Measurements from ENCODE around the gene POLR2L. TPM values are rescaled to one million over a fixed set of nuclear protein-coding genes. Genes with fewer than 3 reads are reported as not detected.

POLR2L gene
- total and polyA plus RNA-seq, 2 experiments from 2014 or later: 113 to 804 TPM

GRCh38 chr11:801097-801780, 41.1 kb downstream of the POLR2L start:
- 92 to 93% methylated on average over 14 to 20 of the region's 20 CpGs for WGBS, 2 experiments (ENCODE audit: low coverage in 1 of 2, low lambda C conversion rate in 2 of 2, missing lambda C conversion rate in 2 of 2)
- Histone ChIP-seq H3K27me3 (replicated peaks; ENCODE audit: insufficient read depth) (no peaks in the 10 kb centered on the region), H3K27ac (no peak overlapping the region), H3K9me2 (ENCODE audit: insufficient read depth) (no peaks in the 10 kb centered on the region), H3K36me3 (ENCODE audit: low read depth) (no peaks in the 10 kb centered on the region; the same call in 1 of the 2 replicates), H3K79me2 (ENCODE audit: insufficient read depth) (no peaks in the 10 kb centered on the region), H3K9me3 (ENCODE audit: low read depth) (no peaks in the 10 kb centered on the region), H3K9ac (no peak overlapping the region), H4K20me1 (ENCODE audit: insufficient read depth) (no peaks in the 10 kb centered on the region), H3K4me3 (no peak overlapping the region), H2AFZ (no peak overlapping the region), H3K4me2 (ENCODE audit: unreplicated experiment) (no peak overlapping the region), H3F3A (ENCODE audit: insufficient read depth) (peaks cover 4% of the 10 kb centered on the region; the same call in 1 of the 2 replicates), H3K4me1 (ENCODE audit: insufficient read depth) (peaks cover 6% of the 10 kb centered on the region)
- in situ Hi-C loops (cut with MboI): no loop called here
- DNase-seq: no peak
- no peak for TF ChIP-seq EZH2 (IDR thresholded peaks at IDR 0.05; ENCODE audit: insufficient read depth, poor library complexity, severe bottlenecking)
- TF ChIP-seq EZH2phosphoT487 (IDR thresholded peaks at IDR 0.05; ENCODE audit: insufficient read depth, low read depth): no peak

DNA sequence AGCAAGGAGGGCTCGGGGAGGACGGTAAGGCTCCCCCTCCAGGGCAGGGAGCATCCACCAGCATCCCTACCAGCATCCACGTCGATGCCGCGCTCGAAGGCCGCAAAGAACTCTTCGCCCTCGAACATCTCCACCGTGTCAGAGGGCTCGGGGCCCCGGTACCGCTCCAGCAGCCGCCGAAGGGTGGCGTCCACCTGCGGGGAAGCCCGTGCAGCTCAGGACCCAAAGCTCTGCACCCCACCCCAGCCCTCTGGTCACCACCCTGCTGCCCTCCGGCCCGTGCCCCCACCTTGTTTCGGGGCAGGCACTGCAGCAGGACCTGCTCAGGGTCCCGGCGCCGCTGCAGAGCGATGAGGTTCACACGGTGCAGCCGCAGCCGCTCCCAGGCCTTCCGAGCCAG, 41.9 kb downstream of the POLR2L start:
- H2AFZ ChIP-seq: no peak overlapping the region
- peaks cover 6% of the 10 kb centered on the region for H3K4me1 ChIP-seq (ENCODE audit: insufficient read depth)
- in situ Hi-C loops (cut with MboI): no loop called here
- H3K9ac ChIP-seq: no peak overlapping the region
- 0 out of 2 replicates have a peak, but pooled peaks cover under 1% of the 10 kb centered on the region for H3K79me2 ChIP-seq (ENCODE audit: insufficient read depth)
- H3K27me3 ChIP-seq (replicated peaks; ENCODE audit: insufficient read depth): no peaks in the 10 kb centered on the region
- no peaks in the 10 kb centered on the region for H3K9me2 ChIP-seq (ENCODE audit: insufficient read depth)
- WGBS, 2 experiments (ENCODE audit: low coverage in 1 of 2, low lambda C conversion rate in 2 of 2, missing lambda C conversion rate in 2 of 2): 89 to 91% methylated on average over 22 to 30 of the region's 30 CpGs
- no peak for TF ChIP-seq EZH2phosphoT487 (IDR thresholded peaks at IDR 0.05; ENCODE audit: insufficient read depth, low read depth)
- no peak for TF ChIP-seq EZH2 (IDR thresholded peaks at IDR 0.05; ENCODE audit: insufficient read depth, poor library complexity, severe bottlenecking)
- H3K27ac ChIP-seq: no peak overlapping the region
- H3K9me3 ChIP-seq (ENCODE audit: low read depth): no peaks in the 10 kb centered on the region
- H3K4me3 ChIP-seq: no peak overlapping the region
- H3K4me2 ChIP-seq (ENCODE audit: unreplicated experiment): no peak overlapping the region
- no peak for DNase-seq
- no peaks in the 10 kb centered on the region; the same call in 1 of the 2 replicates for H3K36me3 ChIP-seq (ENCODE audit: low read depth)
- peaks cover 4% of the 10 kb centered on the region; the same call in 1 of the 2 replicates for H3F3A ChIP-seq (ENCODE audit: insufficient read depth)
- H4K20me1 ChIP-seq (ENCODE audit: insufficient read depth): no peaks in the 10 kb centered on the region

GRCh38 chr11:799641-800316, 42.5 kb downstream of the POLR2L start:
- H3K27me3 ChIP-seq (replicated peaks; ENCODE audit: insufficient read depth): no peaks in the 10 kb centered on the region
- H3K4me3 ChIP-seq: no peak overlapping the region
- H3K9me3 ChIP-seq (ENCODE audit: low read depth): no peaks in the 10 kb centered on the region
- no peak for TF ChIP-seq EZH2 (IDR thresholded peaks at IDR 0.05; ENCODE audit: insufficient read depth, poor library complexity, severe bottlenecking)
- no peaks in the 10 kb centered on the region for H4K20me1 ChIP-seq (ENCODE audit: insufficient read depth)
- in situ Hi-C loops (cut with MboI): no loop called here
- H3K79me2 ChIP-seq (ENCODE audit: insufficient read depth): peaks cover 7% of the 10 kb centered on the region
- DNase-seq: no peak
- no peaks in the 10 kb centered on the region; the same call in 1 of the 2 replicates for H3K36me3 ChIP-seq (ENCODE audit: low read depth)
- no peak overlapping the region for H2AFZ ChIP-seq
- no peak overlapping the region for H3K4me2 ChIP-seq (ENCODE audit: unreplicated experiment)
- no peak overlapping the region for H3K9ac ChIP-seq
- 91 to 94% methylated on average over 28 to 31 of the region's 32 CpGs for WGBS, 2 experiments (ENCODE audit: low coverage in 1 of 2, low lambda C conversion rate in 2 of 2, missing lambda C conversion rate in 2 of 2)
- peaks cover 4% of the 10 kb centered on the region; the same call in 1 of the 2 replicates for H3F3A ChIP-seq (ENCODE audit: insufficient read depth)
- no peak overlapping the region for H3K27ac ChIP-seq
- no peaks in the 10 kb centered on the region for H3K9me2 ChIP-seq (ENCODE audit: insufficient read depth)
- peaks cover 6% of the 10 kb centered on the region for H3K4me1 ChIP-seq (ENCODE audit: insufficient read depth)

- H3F3A ChIP-seq (ENCODE audit: insufficient read depth): peaks cover 4% of the 10 kb centered on the region; the same call in 1 of the 2 replicates
- WGBS, 2 experiments (ENCODE audit: low coverage in 1 of 2, low lambda C conversion rate in 2 of 2, missing lambda C conversion rate in 2 of 2): 5 to 11% methylated on average over 27 to 56 of the region's 69 CpGs
- H3K79me2 ChIP-seq (ENCODE audit: insufficient read depth): peaks cover 12% of the 10 kb centered on the region
- no peak for TF ChIP-seq EZH2 (IDR thresholded peaks at IDR 0.05; ENCODE audit: insufficient read depth, poor library complexity, severe bottlenecking)
- no peak for TF ChIP-seq EZH2phosphoT487 (IDR thresholded peaks at IDR 0.05; ENCODE audit: insufficient read depth, low read depth)
- peak; percentile 94 for DNase-seq
- no peaks in the 10 kb centered on the region for H3K9me2 ChIP-seq (ENCODE audit: insufficient read depth)
- peak within 1 kb of the TSS; percentile 86 for H3K27ac ChIP-seq
- H3K9me3 ChIP-seq (ENCODE audit: low read depth): no peaks in the 10 kb centered on the region
- H3K4me2 ChIP-seq (ENCODE audit: unreplicated experiment): peak within 1 kb of the TSS; percentile 84
- H3K4me1 ChIP-seq (ENCODE audit: insufficient read depth): peaks cover 6% of the 10 kb centered on the region
- no peaks in the 10 kb centered on the region for H4K20me1 ChIP-seq (ENCODE audit: insufficient read depth)
- peak within 1 kb of the TSS; percentile 85 for H3K9ac ChIP-seq
- H3K4me3 ChIP-seq: peak within 1 kb of the TSS; percentile 82
- no peaks in the 10 kb centered on the region; the same call in 1 of the 2 replicates for H3K36me3 ChIP-seq (ENCODE audit: low read depth)
- H2AFZ ChIP-seq: peak within 1 kb of the TSS; percentile 75
- in situ Hi-C loops (cut with MboI): no loop called here
- no peaks in the 10 kb centered on the region for H3K27me3 ChIP-seq (replicated peaks; ENCODE audit: insufficient read depth)
These were observed 44.1 kb downstream of the POLR2L start, which contains the start of gene SLC25A22 for GRCh38 chr11:798093-798713. SLC25A22 (minus strand) TSS chr11:798281; CDS start chr11:795006, 3,275 bp downstream.

All from GM23248 (cell line).